Prostate gland (tissue), 2 donors: ENCODE data around the gene NTM.

Experiments
- CTCF ChIP-seq, 4 experiments: fragments of 200-600 bp in 2 of 4; fragments of 450-650 bp in 2 of 4; sonication (generic) in 2 of 4; IDR thresholded peaks; 1 replicate in 3 of 4; 2 replicates in 1 of 4; pipeline ENCODE4 v1.5.1; 2016 to 2019; ENCODE audit warnings: antibody characterized with exemption in 4 of 4, mild to moderate bottlenecking in 2 of 4, moderate library complexity in 2 of 4
- POLR2AphosphoS5 ChIP-seq: sonication (generic); formaldehyde crosslinking; IDR thresholded peaks from one replicate; pipeline ENCODE4 v1.6.1; 2017; ENCODE audit warnings: antibody characterized with exemption

DNA sequence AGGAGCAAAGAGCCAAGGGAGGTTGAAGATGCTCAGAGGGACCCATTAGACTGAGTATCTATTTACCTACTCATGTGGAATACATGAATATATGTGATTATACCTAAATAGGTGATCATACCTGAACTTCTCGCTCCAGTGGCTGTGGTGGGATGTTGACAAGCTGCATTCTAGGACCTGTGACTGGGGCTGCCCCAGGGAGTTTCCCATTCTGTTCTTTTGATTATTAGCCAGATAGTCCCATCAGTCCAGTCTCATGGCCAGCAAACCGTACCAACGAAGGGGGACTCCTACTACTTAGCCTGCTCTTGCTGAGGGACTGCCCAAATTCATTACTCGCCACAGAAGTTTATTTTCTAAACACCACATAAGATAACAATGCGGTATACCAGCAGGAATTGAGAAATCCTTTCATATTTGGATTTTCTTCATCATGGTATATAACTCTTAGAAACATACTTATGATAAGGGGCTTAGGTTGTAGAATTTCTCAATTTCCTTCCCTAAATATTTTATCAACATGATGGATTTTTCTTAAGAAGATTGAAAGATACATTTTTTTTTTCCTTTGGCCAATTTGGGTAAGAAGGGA is 273.9 kb downstream of the NTM start:
- no peak for TF ChIP-seq CTCF (IDR thresholded peaks at IDR 0.05)
- TF ChIP-seq POLR2AphosphoS5, result no peak
